IMR-90 (cell line): ENCODE measurements around the gene COL9A3. TPM values are rescaled to one million over a fixed set of nuclear protein-coding genes. Genes with fewer than 3 reads are reported as not detected.

ENCODE experiments used
- ATAC-seq: fragments of 200-7000 bp; cut with Tn5 transposase; 2 replicates; pipeline ENCODE4 v1.9.1; 2020; ENCODE audit warnings: low read depth, mild to moderate bottlenecking, moderate library complexity
- BruUV-seq: library from RNA; stranded (reverse); fragments of 400-500 nt; replicated peaks from 2 replicates; lab custom pipeline; 2021; lab: Mats Ljungman, UMichigan
- CTCF ChIA-PET: fragments of 300-600 bp; formaldehyde crosslinking; extraction: SDS; loops from one replicate; lab custom pipeline; 2021; ENCODE audit warnings: antibody characterized with exemption; lab: Yijun Ruan, JAX
- POLR2A ChIA-PET: fragments of 300-600 bp; sonication (Branson Sonifier 250); formaldehyde crosslinking; loops from one replicate; lab custom pipeline; 2022; ENCODE audit warnings: antibody characterized with exemption; ENCODE audit not compliant: unreplicated experiment; lab: Charles Lee
- DNase-seq: peaks from one replicate; pipeline ENCODE4 v3.0.0; 2013
- H2AFZ ChIP-seq: replicated peaks from 2 replicates; pipeline ENCODE3; 2013; ENCODE audit warnings: low read length, mild to moderate bottlenecking; ENCODE audit not compliant: poor library complexity
- H2AK5ac ChIP-seq: 2 replicates; pipeline ENCODE4 v1.6.1; 2013; ENCODE audit warnings: low read depth, low read length, inconsistent platforms
- H2AK9ac ChIP-seq: replicated peaks from 2 replicates; pipeline ENCODE3; 2013; ENCODE audit warnings: mild to moderate bottlenecking, low read depth, low read length, moderate library complexity; ENCODE audit not compliant: poor library complexity
- H2BK120ac ChIP-seq: 2 replicates; pipeline ENCODE4 v1.6.1; 2013; ENCODE audit warnings: low read depth, low read length, inconsistent platforms
- H2BK15ac ChIP-seq: 3 replicates; pipeline ENCODE4 v1.6.1; 2013; ENCODE audit warnings: low read depth, low read length, inconsistent platforms
- H2BK20ac ChIP-seq: 2 replicates; pipeline ENCODE4 v1.6.1; 2013; ENCODE audit warnings: low read depth, mild to moderate bottlenecking, inconsistent platforms, low read length, moderate library complexity
- H2BK5ac ChIP-seq: 2 replicates; pipeline ENCODE4 v1.6.1; 2013; ENCODE audit warnings: mild to moderate bottlenecking, low read depth, low read length, inconsistent platforms; ENCODE audit not compliant: poor library complexity, severe bottlenecking
- H3K14ac ChIP-seq: replicated peaks from 2 replicates; pipeline ENCODE4 v1.6.1; 2013; ENCODE audit warnings: low read depth, low read length, inconsistent platforms
- H3K18ac ChIP-seq: 2 replicates; pipeline ENCODE4 v1.6.1; 2013; ENCODE audit warnings: low read depth, low read length, control low read depth
- H3K23ac ChIP-seq: 2 replicates; pipeline ENCODE4 v1.6.1; 2013; ENCODE audit warnings: low read depth, low read length, inconsistent platforms
- H3K27ac ChIP-seq: 2 replicates; pipeline ENCODE4 v1.5.1; 2013; ENCODE audit warnings: mild to moderate bottlenecking, control low read depth, low read length; ENCODE audit not compliant: insufficient read depth
- H3K27me3 ChIP-seq: 2 replicates; pipeline ENCODE4 v1.6.1; 2013; ENCODE audit warnings: low read length; ENCODE audit not compliant: control insufficient read depth, insufficient read depth
- H3K36me3 ChIP-seq: 2 replicates; pipeline ENCODE4 v1.6.1; 2013; ENCODE audit warnings: low read length, mixed read lengths; ENCODE audit not compliant: control insufficient read depth, insufficient read depth
- H3K4ac ChIP-seq: 2 replicates; pipeline ENCODE4 v1.6.1; 2013; ENCODE audit warnings: low read depth, low read length, inconsistent platforms
- H3K4me1 ChIP-seq: 2 replicates; pipeline ENCODE4 v1.6.1; 2013; ENCODE audit warnings: low read length, mixed read lengths; ENCODE audit not compliant: control insufficient read depth, insufficient read depth
- H3K4me2 ChIP-seq: 2 replicates; pipeline ENCODE4 v1.6.1; 2013; ENCODE audit warnings: low read depth, mild to moderate bottlenecking, control low read depth, low read length, moderate library complexity
- H3K4me3 ChIP-seq: 2 replicates; pipeline ENCODE4 v1.5.1; 2013; ENCODE audit warnings: low read depth, mild to moderate bottlenecking, control low read depth, low read length, moderate library complexity; ENCODE audit not compliant: insufficient read depth
- H3K56ac ChIP-seq: 2 replicates; pipeline ENCODE4 v1.6.1; 2013; ENCODE audit warnings: low read length, inconsistent platforms; ENCODE audit not compliant: insufficient read depth; ENCODE audit errors: extremely low read depth
- H3K79me1 ChIP-seq, 2 experiments: 2 replicates each; pipeline ENCODE4 v1.6.1; 2013; ENCODE audit warnings: low read length in 2 of 2, inconsistent platforms in 1 of 2, low read depth in 1 of 2
- H3K9ac ChIP-seq: 2 replicates; pipeline ENCODE4 v1.6.1; 2013; ENCODE audit warnings: low read depth, low read length, control low read depth
- H3K9me1 ChIP-seq: 2 replicates; pipeline ENCODE4 v1.6.1; 2013; ENCODE audit warnings: low read length, inconsistent platforms; ENCODE audit not compliant: insufficient read depth
- H3K9me3 ChIP-seq: 2 replicates; pipeline ENCODE4 v1.6.1; 2013; ENCODE audit warnings: low read length; ENCODE audit not compliant: control insufficient read depth, insufficient read depth
- H4K20me1 ChIP-seq: 2 replicates; pipeline ENCODE4 v1.6.1; 2013; ENCODE audit warnings: low read length, inconsistent platforms; ENCODE audit not compliant: insufficient read depth
- H4K5ac ChIP-seq: 2 replicates; pipeline ENCODE4 v1.6.1; 2013; ENCODE audit warnings: mild to moderate bottlenecking, low read depth, low read length, control low read depth
- H4K8ac ChIP-seq, 2 experiments: 2 replicates each; pipeline ENCODE4 v1.6.1; 2013; ENCODE audit warnings: low read depth in 2 of 2, low read length in 2 of 2, control low read depth in 1 of 2, inconsistent platforms in 1 of 2
- H4K91ac ChIP-seq: 2 replicates; pipeline ENCODE4 v1.6.1; 2013; ENCODE audit warnings: low read depth, low read length, inconsistent platforms; ENCODE audit not compliant: insufficient read depth
- CHD1 ChIP-seq: IDR thresholded peaks from 2 replicates; pipeline ENCODE4 v1.6.1; 2012; ENCODE audit warnings: low read depth, low read length, improper control_type of control experiment
- MAZ ChIP-seq: IDR thresholded peaks from 2 replicates; pipeline ENCODE4 v1.6.1; 2012; ENCODE audit warnings: low read depth, mild to moderate bottlenecking, low read length, improper control_type of control experiment, moderate library complexity, borderline replicate concordance
- MXI1 ChIP-seq: IDR thresholded peaks from 2 replicates; pipeline ENCODE4 v1.6.1; 2012; ENCODE audit warnings: low read depth, mild to moderate bottlenecking, low read length, moderate library complexity, borderline replicate concordance
- RAD21 ChIP-seq: IDR thresholded peaks from 2 replicates; pipeline ENCODE4 v1.6.1; 2012; ENCODE audit warnings: low read length, improper control_type of control experiment
- RCOR1 ChIP-seq: IDR thresholded peaks from 2 replicates; pipeline ENCODE4 v1.6.1; 2012; ENCODE audit warnings: mild to moderate bottlenecking, low read length, improper control_type of control experiment; ENCODE audit not compliant: insufficient replicate concordance
- SMC3 ChIP-seq: fragments of 150-350 bp; IDR thresholded peaks from 2 replicates; pipeline ENCODE4 v1.6.1; 2016; ENCODE audit warnings: low read depth, mild to moderate bottlenecking, antibody characterized with exemption, low read length, moderate library complexity
- WGBS, 2 experiments: methylation state at CpG; one replicate each; pipeline versions ENCODE4 v1.1.5 to v1.1.7; 2013; ENCODE audit warnings: missing lambda C conversion rate in 2 of 2; ENCODE audit not compliant: insufficient read length in 1 of 2; ENCODE audit errors: extremely low coverage in 2 of 2; 5-methylcytosine and 5-hydroxymethylcytosine counted together
- dilution Hi-C: fragments of 300-500 bp; cut with HindIII; formaldehyde crosslinking; loops from one replicate; pipeline ENCODE4 v1.14.3; 2018; ENCODE audit warnings: low sequenced_read_pairs; ENCODE audit not compliant: unreplicated experiment
- in situ Hi-C: fragments of 300-500 bp; cut with MboI; formaldehyde crosslinking; loops from 3 replicates; pipeline ENCODE4 v1.14.3; 2019; ENCODE audit warnings: low sequenced_read_pairs, inconsistent platforms, mixed read lengths
- intact Hi-C: fragments of 100-400 bp; cut with micrococcal nuclease; formaldehyde crosslinking; loops from 2 replicates; pipeline ENCODE4 v1.10.0; 2022
- polyA plus RNA-seq, 3 experiments: library from polyadenylated mRNA; depleted of rRNA; stranded (reverse); fragments of >200 nt; gene quantifications; 2 replicates each; pipeline ENCODE4 v1.2.3, GENCODE V29; 2012; ENCODE audit warnings: low replicate concordance in 1 of 3
- total RNA-seq: library from RNA; depleted of rRNA; stranded (reverse); fragments of >200 nt; gene quantifications from 2 replicates; pipeline ENCODE4 v1.2.3, GENCODE V29; 2012
- TF ChIP-seq, protein P1 (sequence below): fragments of 150-350 bp; IDR thresholded peaks from 2 replicates; pipeline ENCODE4 v1.6.1; 2016; ENCODE audit warnings: low read depth, mild to moderate bottlenecking, low read length, moderate library complexity, borderline replicate concordance
- TF ChIP-seq, protein P2 (sequence below): fragments of 150-350 bp; IDR thresholded peaks from 2 replicates; pipeline ENCODE4 v1.6.1; 2017; ENCODE audit warnings: mild to moderate bottlenecking, antibody characterized with exemption, low read length, low read depth
- TF ChIP-seq, protein P3 (sequence below): conservative IDR thresholded peaks from 2 replicates; pipeline ENCODE4 v1.5.1; 2012; ENCODE audit warnings: mild to moderate bottlenecking, low read depth, low read length, improper control_type of control experiment

COL9A3 gene
- total and polyA plus RNA-seq, 2 of the 4 experiments (the other 2 are of a cell fraction), result 0.36 to 1.4 TPM

GRCh38 chr20:62841705-62842212 is 24.9 kb downstream of the COL9A3 start:
- Histone ChIP-seq H4K20me1 (no peaks in the 10 kb centered on the region), H3K9ac (no peak overlapping the region), H2BK5ac (no peak overlapping the region), H3K4me2 (no peak overlapping the region), H4K5ac (no peak overlapping the region), H3K79me1 (no peaks in the 10 kb centered on the region; a peak in 1 of 4 replicates), H2AK9ac (no peak overlapping the region), H3K14ac (no peak overlapping the region), H4K91ac (no peak overlapping the region), H2BK120ac (no peak overlapping the region), H3K27ac (no peak overlapping the region), H2AK5ac (no peak overlapping the region), H3K4me1 (0 out of 2 replicates have a peak, but pooled peaks cover 2% of the 10 kb centered on the region), H3K9me3 (no peaks in the 10 kb centered on the region), H3K27me3 (no peaks in the 10 kb centered on the region), H3K4me3 (no peak overlapping the region), H4K8ac (no peak overlapping the region), H3K4ac (no peak overlapping the region), H2AFZ (no peak overlapping the region), H3K23ac (no peak overlapping the region), H3K36me3 (peaks cover 5% of the 10 kb centered on the region; the same call in 1 of the 2 replicates), H3K18ac (no peak overlapping the region), H3K56ac (no peak overlapping the region), H3K9me1 (no peaks in the 10 kb centered on the region), H2BK20ac (no peak overlapping the region), H2BK15ac (no peak overlapping the region)
- DNase-seq, result no peak
- in situ Hi-C loops (no loop called here), dilution Hi-C loops (no loop called here), intact Hi-C loops (no loop called here)
- ChIA-PET POLR2A (no interaction called here), CTCF (no interaction called here)
- no TSS peak for BruUV-seq
- TF ChIP-seq, protein P1, sequence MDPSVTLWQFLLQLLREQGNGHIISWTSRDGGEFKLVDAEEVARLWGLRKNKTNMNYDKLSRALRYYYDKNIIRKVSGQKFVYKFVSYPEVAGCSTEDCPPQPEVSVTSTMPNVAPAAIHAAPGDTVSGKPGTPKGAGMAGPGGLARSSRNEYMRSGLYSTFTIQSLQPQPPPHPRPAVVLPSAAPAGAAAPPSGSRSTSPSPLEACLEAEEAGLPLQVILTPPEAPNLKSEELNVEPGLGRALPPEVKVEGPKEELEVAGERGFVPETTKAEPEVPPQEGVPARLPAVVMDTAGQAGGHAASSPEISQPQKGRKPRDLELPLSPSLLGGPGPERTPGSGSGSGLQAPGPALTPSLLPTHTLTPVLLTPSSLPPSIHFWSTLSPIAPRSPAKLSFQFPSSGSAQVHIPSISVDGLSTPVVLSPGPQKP, result no peak
- TF ChIP-seq RCOR1 (no peak), RAD21 (no peak), SMC3 (no peak), MXI1 (no peak), CHD1 (no peak), MAZ (no peak)
- TF ChIP-seq, protein P2, sequence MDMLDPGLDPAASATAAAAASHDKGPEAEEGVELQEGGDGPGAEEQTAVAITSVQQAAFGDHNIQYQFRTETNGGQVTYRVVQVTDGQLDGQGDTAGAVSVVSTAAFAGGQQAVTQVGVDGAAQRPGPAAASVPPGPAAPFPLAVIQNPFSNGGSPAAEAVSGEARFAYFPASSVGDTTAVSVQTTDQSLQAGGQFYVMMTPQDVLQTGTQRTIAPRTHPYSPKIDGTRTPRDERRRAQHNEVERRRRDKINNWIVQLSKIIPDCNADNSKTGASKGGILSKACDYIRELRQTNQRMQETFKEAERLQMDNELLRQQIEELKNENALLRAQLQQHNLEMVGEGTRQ, result no peak
- TF ChIP-seq, protein P3, sequence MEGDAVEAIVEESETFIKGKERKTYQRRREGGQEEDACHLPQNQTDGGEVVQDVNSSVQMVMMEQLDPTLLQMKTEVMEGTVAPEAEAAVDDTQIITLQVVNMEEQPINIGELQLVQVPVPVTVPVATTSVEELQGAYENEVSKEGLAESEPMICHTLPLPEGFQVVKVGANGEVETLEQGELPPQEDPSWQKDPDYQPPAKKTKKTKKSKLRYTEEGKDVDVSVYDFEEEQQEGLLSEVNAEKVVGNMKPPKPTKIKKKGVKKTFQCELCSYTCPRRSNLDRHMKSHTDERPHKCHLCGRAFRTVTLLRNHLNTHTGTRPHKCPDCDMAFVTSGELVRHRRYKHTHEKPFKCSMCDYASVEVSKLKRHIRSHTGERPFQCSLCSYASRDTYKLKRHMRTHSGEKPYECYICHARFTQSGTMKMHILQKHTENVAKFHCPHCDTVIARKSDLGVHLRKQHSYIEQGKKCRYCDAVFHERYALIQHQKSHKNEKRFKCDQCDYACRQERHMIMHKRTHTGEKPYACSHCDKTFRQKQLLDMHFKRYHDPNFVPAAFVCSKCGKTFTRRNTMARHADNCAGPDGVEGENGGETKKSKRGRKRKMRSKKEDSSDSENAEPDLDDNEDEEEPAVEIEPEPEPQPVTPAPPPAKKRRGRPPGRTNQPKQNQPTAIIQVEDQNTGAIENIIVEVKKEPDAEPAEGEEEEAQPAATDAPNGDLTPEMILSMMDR, result no peak
- 75% methylated on average over 14 of the region's 16 CpGs; no CpG with 5 or more reads in 1 of the 2 experiments for WGBS, 2 experiments
- ATAC-seq, result no peak
